Endothelial cell of umbilical vein (primary cell): Measurements from ENCODE around the gene ZBTB20.

ENCODE experiments used
- POLR2AphosphoS5 ChIP-seq: IDR thresholded peaks from 2 replicates; pipeline ENCODE4 v1.6.1; 2012; ENCODE audit warnings: low read depth, mild to moderate bottlenecking, control low read depth, low read length, moderate library complexity; ENCODE audit not compliant: insufficient read depth
- TF ChIP-seq, protein P1 (sequence below), 2 donors: IDR thresholded peaks; 1 replicate in 1 of 2; 2 replicates in 1 of 2; pipeline ENCODE4 v1.5.1; 2011; ENCODE audit warnings: low read length in 2 of 2, mild to moderate bottlenecking in 2 of 2, moderate library complexity in 2 of 2, control low read depth in 1 of 2, inconsistent platforms in 1 of 2, low read depth in 1 of 2; ENCODE audit not compliant: insufficient read depth in 1 of 2; ENCODE audit errors: extremely low read depth in 1 of 2

DNA sequence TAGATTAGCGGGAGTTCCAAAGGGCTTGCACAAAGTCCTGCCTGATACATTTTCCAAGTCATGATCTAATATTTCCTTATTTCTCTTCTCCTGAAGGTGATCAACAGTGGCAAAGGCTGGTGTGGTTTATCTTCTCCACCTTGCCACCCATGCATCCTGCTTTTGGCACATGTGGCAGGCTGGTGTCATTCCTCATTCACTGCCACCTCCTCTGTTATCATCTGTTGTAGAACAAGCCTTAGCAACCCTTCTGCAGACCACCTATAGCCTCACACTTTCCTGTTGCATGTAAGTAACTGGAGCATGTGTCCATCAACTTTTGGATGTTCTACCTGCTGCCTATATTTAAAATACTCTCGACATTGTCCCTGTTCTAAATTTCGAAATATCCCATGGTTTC is 294.1 kb downstream of the ZBTB20 start:
- TF ChIP-seq, protein P1, sequence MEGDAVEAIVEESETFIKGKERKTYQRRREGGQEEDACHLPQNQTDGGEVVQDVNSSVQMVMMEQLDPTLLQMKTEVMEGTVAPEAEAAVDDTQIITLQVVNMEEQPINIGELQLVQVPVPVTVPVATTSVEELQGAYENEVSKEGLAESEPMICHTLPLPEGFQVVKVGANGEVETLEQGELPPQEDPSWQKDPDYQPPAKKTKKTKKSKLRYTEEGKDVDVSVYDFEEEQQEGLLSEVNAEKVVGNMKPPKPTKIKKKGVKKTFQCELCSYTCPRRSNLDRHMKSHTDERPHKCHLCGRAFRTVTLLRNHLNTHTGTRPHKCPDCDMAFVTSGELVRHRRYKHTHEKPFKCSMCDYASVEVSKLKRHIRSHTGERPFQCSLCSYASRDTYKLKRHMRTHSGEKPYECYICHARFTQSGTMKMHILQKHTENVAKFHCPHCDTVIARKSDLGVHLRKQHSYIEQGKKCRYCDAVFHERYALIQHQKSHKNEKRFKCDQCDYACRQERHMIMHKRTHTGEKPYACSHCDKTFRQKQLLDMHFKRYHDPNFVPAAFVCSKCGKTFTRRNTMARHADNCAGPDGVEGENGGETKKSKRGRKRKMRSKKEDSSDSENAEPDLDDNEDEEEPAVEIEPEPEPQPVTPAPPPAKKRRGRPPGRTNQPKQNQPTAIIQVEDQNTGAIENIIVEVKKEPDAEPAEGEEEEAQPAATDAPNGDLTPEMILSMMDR (IDR thresholded peaks at IDR 0.05; ENCODE audit: extremely low read depth in 1 of 2, insufficient read depth in 1 of 2, low read depth in 1 of 2, low read length in 2 of 2) = no peak
- TF ChIP-seq POLR2AphosphoS5 = no peak
